Effector memory CD8-positive, alpha-beta T cell (primary cell): Measurements from ENCODE around the gene BTN1A1.
"Not testable (repeated sequence)": the region's sequence is repeated elsewhere in the genome, so short reads cannot be mapped to it uniquely, and the experiment has no call there.

Experiments
- ATAC-seq: fragments of 150-1000 bp; cut with Tn5 transposase; replicated peaks from 2 replicates; pipeline ENCODE4 v1.10.0; 2021; ENCODE audit warnings: mild to moderate bottlenecking, moderate library complexity
- DNase-seq, 3 experiments: peaks; one replicate each; pipeline ENCODE4 v3.0.0; 2021
- H3K27ac Mint-ChIP-seq, 2 donors: one replicate each; pipeline ENCODE4 v1.8.0; 2022; ENCODE audit warnings: mild to moderate bottlenecking in 2 of 2, mixed read lengths in 2 of 2, moderate library complexity in 2 of 2
- H3K27me3 Mint-ChIP-seq, 2 donors: one replicate each; pipeline ENCODE4 v1.8.0; 2022; ENCODE audit warnings: mixed read lengths in 2 of 2
- H3K36me3 Mint-ChIP-seq: one replicate; pipeline ENCODE4 v1.8.0; 2022; ENCODE audit warnings: mild to moderate bottlenecking, moderate library complexity, mixed read lengths; ENCODE audit not compliant: insufficient read depth
- H3K4me1 Mint-ChIP-seq, 2 donors: one replicate each; pipeline ENCODE4 v1.8.0; 2022; ENCODE audit warnings: low read depth in 2 of 2, mixed read lengths in 2 of 2
- H3K4me3 Mint-ChIP-seq, 2 donors: one replicate each; pipeline ENCODE4 v1.8.0; 2022; ENCODE audit warnings: mild to moderate bottlenecking in 2 of 2, mixed read lengths in 2 of 2, moderate library complexity in 2 of 2
- H3K9me3 Mint-ChIP-seq, 2 donors: one replicate each; pipeline ENCODE4 v1.8.0; 2022; ENCODE audit warnings: mixed read lengths in 2 of 2

BTN1A1 gene

GRCh38 chr6:26502165-26502564 lies 2.1 kb downstream of the BTN1A1 start:
- H3K36me3 Mint-ChIP-seq = no peaks in the 10 kb centered on the region
- no peak overlapping the region for H3K27ac Mint-ChIP-seq
- peaks cover 8% of the 10 kb centered on the region in 2 donors for H3K4me1 Mint-ChIP-seq
- ATAC-seq (peak; percentile 42), DNase-seq (no peak)
- no peaks in the 10 kb centered on the region for H3K9me3 Mint-ChIP-seq
- peak overlapping the region; percentile 74 to 75 for H3K4me3 Mint-ChIP-seq
- peaks cover 26 to 40% of the 10 kb centered on the region in 2 donors for H3K27me3 Mint-ChIP-seq

- H3K4me3 Mint-ChIP-seq = no peak overlapping the region
- H3K36me3 Mint-ChIP-seq = no peaks in the 10 kb centered on the region
- no peak overlapping the region for H3K27ac Mint-ChIP-seq
- no peaks in the 10 kb centered on the region for H3K9me3 Mint-ChIP-seq
- H3K27me3 Mint-ChIP-seq = peaks cover 26 to 40% of the 10 kb centered on the region in 2 donors
- DNase-seq = no peak
- ATAC-seq = no peak
- H3K4me1 Mint-ChIP-seq = peaks cover 8% of the 10 kb centered on the region in 2 donors
Measured at GRCh38 chr6:26502626-26503025, 2.5 kb downstream of the BTN1A1 start.

GRCh38 chr6:26507658-26508057 lies 7.6 kb downstream of the BTN1A1 start:
- H3K27me3 Mint-ChIP-seq = peaks cover 13 to 25% of the 10 kb centered on the region in 2 donors

GRCh38 chr6:26511033-26511432 lies 10.9 kb downstream of the BTN1A1 start:
- H3K4me1 Mint-ChIP-seq = not testable (repeated sequence)

More at GRCh38 chr6:26507658-26508057, 7.6 kb downstream of the BTN1A1 start:
- Mint-ChIP-seq H3K4me3 (no peak overlapping the region), H3K36me3 (no peaks in the 10 kb centered on the region), H3K9me3 (no peaks in the 10 kb centered on the region), H3K4me1 (no peaks in the 10 kb centered on the region), H3K27ac (no peak overlapping the region)
- ATAC-seq (no peak), DNase-seq (no peak)

GRCh38 chr6:26514984-26515383 lies 14.9 kb downstream of the BTN1A1 start:
- H3K9me3 Mint-ChIP-seq = no peaks in the 10 kb centered on the region
- no peak for ATAC-seq
- DNase-seq = no peak
- H3K4me1 Mint-ChIP-seq = no peaks in the 10 kb centered on the region
- no peaks in the 10 kb centered on the region for H3K27me3 Mint-ChIP-seq
- no peak overlapping the region for H3K27ac Mint-ChIP-seq
- H3K36me3 Mint-ChIP-seq = no peaks in the 10 kb centered on the region
- H3K4me3 Mint-ChIP-seq = no peak overlapping the region

More at GRCh38 chr6:26511033-26511432, 10.9 kb downstream of the BTN1A1 start:
- H3K27ac Mint-ChIP-seq, H3K9me3 Mint-ChIP-seq, H3K4me3 Mint-ChIP-seq, H3K36me3 Mint-ChIP-seq, ATAC-seq, DNase-seq, H3K27me3 Mint-ChIP-seq: not testable (repeated sequence)

- no peaks in the 10 kb centered on the region for H3K9me3 Mint-ChIP-seq
Measured at GRCh38 chr6:26516481-26517427, 16.7 kb downstream of the BTN1A1 start.

GRCh38 chr6:26519359-26519758 lies 19.3 kb downstream of the BTN1A1 start:
- H3K4me1 Mint-ChIP-seq = peaks cover 22 to 24% of the 10 kb centered on the region in 2 donors
- peaks cover 30% of the 10 kb centered on the region for H3K36me3 Mint-ChIP-seq
- H3K27ac Mint-ChIP-seq = no peak overlapping the region
- no peaks in the 10 kb centered on the region for H3K9me3 Mint-ChIP-seq
- H3K4me3 Mint-ChIP-seq = no peak overlapping the region
- ATAC-seq = no peak
- DNase-seq = no peak
- H3K27me3 Mint-ChIP-seq = no peaks in the 10 kb centered on the region

More at GRCh38 chr6:26516481-26517427, 16.7 kb downstream of the BTN1A1 start:
- Mint-ChIP-seq H3K36me3 (peaks cover 16% of the 10 kb centered on the region), H3K4me1 (peaks cover 9 to 10% of the 10 kb centered on the region in 2 donors), H3K27ac (no peak overlapping the region), H3K4me3 (no peak overlapping the region), H3K27me3 (no peaks in the 10 kb centered on the region)
- DNase-seq (no peak), ATAC-seq (no peak)

GRCh38 chr6:26520237-26520849 lies 20.2 kb downstream of the BTN1A1 start:
- Mint-ChIP-seq H3K27me3 (no peaks in the 10 kb centered on the region), H3K4me1 (peaks cover 22 to 26% of the 10 kb centered on the region in 2 donors), H3K36me3 (peaks cover 33% of the 10 kb centered on the region), H3K4me3 (peak overlapping the region; percentile 78 to 88), H3K9me3 (no peaks in the 10 kb centered on the region), H3K27ac (peak overlapping the region; percentile 97 to 100)
- DNase-seq = no peak
- ATAC-seq = peak; percentile 9

GRCh38 chr6:26520850-26521599 lies 20.9 kb downstream of the BTN1A1 start:
- Mint-ChIP-seq H3K27me3 (no peaks in the 10 kb centered on the region), H3K4me3 (peak overlapping the region; percentile 78 to 88), H3K4me1 (peaks cover 22 to 26% of the 10 kb centered on the region in 2 donors), H3K27ac (peak overlapping the region; percentile 97 to 100), H3K9me3 (no peaks in the 10 kb centered on the region), H3K36me3 (peaks cover 35% of the 10 kb centered on the region)
- DNase-seq (peak; percentile 85 to 87 (median 87)), ATAC-seq (peak; percentile 74)

GRCh38 chr6:26521600-26522391 lies 21.7 kb downstream of the BTN1A1 start:
- H3K9me3 Mint-ChIP-seq = no peaks in the 10 kb centered on the region
- peak overlapping the region; percentile 97 to 100 for H3K27ac Mint-ChIP-seq
- peaks cover 35% of the 10 kb centered on the region for H3K36me3 Mint-ChIP-seq
- ATAC-seq = peak; percentile 67
- H3K4me3 Mint-ChIP-seq = peak overlapping the region; percentile 78 to 88
- peaks cover 22 to 26% of the 10 kb centered on the region in 2 donors for H3K4me1 Mint-ChIP-seq
- DNase-seq = peak; percentile 55 to 65 (median 58)
- no peaks in the 10 kb centered on the region for H3K27me3 Mint-ChIP-seq

- ATAC-seq, H3K27me3 Mint-ChIP-seq, H3K9me3 Mint-ChIP-seq, DNase-seq: not testable (repeated sequence)
- H3K27ac Mint-ChIP-seq = peak overlapping the region; percentile 97 to 100
- peaks cover 22 to 26% of the 10 kb centered on the region in 2 donors for H3K4me1 Mint-ChIP-seq
- peak overlapping the region; percentile 78 to 88 for H3K4me3 Mint-ChIP-seq
- H3K36me3 Mint-ChIP-seq = peaks cover 35% of the 10 kb centered on the region
Measured at GRCh38 chr6:26522486-26523228, 22.6 kb downstream of the BTN1A1 start.

- peak overlapping the region in 1 of 2 donors; percentile 30 for H3K27ac Mint-ChIP-seq
- H3K27me3 Mint-ChIP-seq, H3K4me3 Mint-ChIP-seq, ATAC-seq, H3K9me3 Mint-ChIP-seq, DNase-seq: not testable (repeated sequence)
- H3K4me1 Mint-ChIP-seq = peaks cover 22 to 26% of the 10 kb centered on the region in 2 donors
- peaks cover 35% of the 10 kb centered on the region for H3K36me3 Mint-ChIP-seq
Measured at GRCh38 chr6:26524314-26524713, 24.2 kb downstream of the BTN1A1 start.
